Regular cardiac myocyte (primary cell): ENCODE measurements around the gene SRI. TPM values are rescaled to one million over a fixed set of nuclear protein-coding genes. Genes with fewer than 3 reads are reported as not detected.

Source experiments
- total RNA-seq: library from RNA; depleted of rRNA; stranded (reverse); fragments of >200 nt; gene quantifications from 2 replicates; pipeline ENCODE4 v1.2.3, GENCODE V29; 2014

The SRI gene, protein sequence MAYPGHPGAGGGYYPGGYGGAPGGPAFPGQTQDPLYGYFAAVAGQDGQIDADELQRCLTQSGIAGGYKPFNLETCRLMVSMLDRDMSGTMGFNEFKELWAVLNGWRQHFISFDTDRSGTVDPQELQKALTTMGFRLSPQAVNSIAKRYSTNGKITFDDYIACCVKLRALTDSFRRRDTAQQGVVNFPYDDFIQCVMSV
- 67.4 and 158 TPM in 2 replicates for total RNA-seq

DNA sequence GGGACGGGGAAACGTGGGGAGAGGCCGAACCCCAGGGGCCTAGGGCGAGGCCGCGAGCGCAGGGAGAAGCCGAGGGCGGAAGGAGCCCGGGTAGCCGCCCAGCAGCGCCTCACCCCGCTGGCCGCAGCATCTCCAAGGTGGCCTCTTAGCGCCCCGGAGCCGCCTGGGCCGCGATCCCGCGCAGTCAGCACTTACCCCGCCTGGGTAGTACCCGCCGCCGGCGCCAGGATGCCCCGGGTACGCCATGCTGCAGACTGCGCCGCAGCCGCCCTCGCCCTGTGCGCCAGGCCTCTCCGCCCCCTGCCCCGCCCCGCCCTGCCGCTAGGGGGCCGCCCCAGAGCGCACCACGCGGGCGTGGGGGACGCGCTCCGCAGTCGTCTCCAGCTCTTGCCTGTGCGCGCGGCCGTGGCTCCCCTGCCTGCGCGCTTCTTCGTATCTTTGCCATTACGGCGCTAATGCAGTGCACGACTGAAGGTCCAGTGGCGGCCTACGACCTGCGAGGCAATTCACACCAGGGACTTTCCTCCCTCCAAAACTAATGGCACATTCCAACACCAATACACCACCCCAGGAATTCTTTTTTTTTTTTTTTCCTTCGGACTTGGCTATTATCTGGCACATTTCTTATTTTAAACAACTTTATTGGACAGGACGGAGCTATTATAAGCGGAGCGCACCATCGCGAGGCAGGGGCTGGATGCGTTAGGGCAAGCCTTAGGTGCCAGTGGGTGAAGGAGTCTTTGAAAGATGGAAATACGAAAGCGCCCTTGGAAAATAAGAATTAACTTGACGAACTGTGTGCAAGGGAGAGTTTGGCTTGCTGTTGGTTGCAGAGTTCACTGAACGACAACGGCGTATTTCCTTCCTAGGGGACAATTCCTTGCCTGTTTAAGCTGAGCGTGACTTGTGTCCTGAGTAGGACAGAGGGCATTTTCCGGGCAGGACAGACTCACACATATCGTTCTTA lies at the start of gene SRI:
Gene SRI, minus strand, starts transcription at position 258 of the 967 bp plus-strand sequence. Its CDS starts 12 bp downstream, at position 246.

Other genes starting within 250 kb of the SRI start
- 0.19 and 0.56 TPM in 2 replicates for gene STEAP4, start 86.9 kb upstream of the SRI start, total RNA-seq